Esophagus squamous epithelium (tissue), 4 donors: ENCODE results near the gene CTDSPL.

Source experiments
- CTCF ChIP-seq, 6 experiments: fragments of 450-650 bp in 4 of 6; fragments of 200-600 bp in 2 of 6; sonication (generic) in 2 of 6; IDR thresholded peaks; one replicate each; pipeline ENCODE4 v1.5.1; 2016 to 2019; ENCODE audit warnings: antibody characterized with exemption in 6 of 6, mild to moderate bottlenecking in 4 of 6, moderate library complexity in 4 of 6
- POLR2A ChIP-seq, 4 donors: fragments of 450-650 bp; IDR thresholded peaks; one replicate each; pipeline ENCODE4 v1.6.1; 2017; ENCODE audit warnings: antibody characterized with exemption in 4 of 4, mild to moderate bottlenecking in 4 of 4, moderate library complexity in 3 of 4

GRCh38 chr3:37953707-37954394 lies 92.2 kb downstream of the CTDSPL start:
- TF ChIP-seq CTCF (IDR thresholded peaks at IDR 0.05) (no peak), POLR2A (IDR thresholded peaks at IDR 0.05) (no peak)
